ENCODE measurements around the gene HRH2.

The HRH2 gene

GRCh38 chr5:175696139-175696854, 38.4 kb downstream of the HRH2 start:
- TF ChIP-seq TAF1 (IDR thresholded peaks at IDR 0.05; ENCODE audit: borderline replicate concordance, insufficient read depth, low read length) = no peak
- no peak for TF ChIP-seq POLR2AphosphoS5 (IDR thresholded peaks at IDR 0.05; ENCODE audit: low read depth, low read length)
- no peak for TF ChIP-seq REST (IDR thresholded peaks at IDR 0.05; ENCODE audit: insufficient read depth in 1 of 2, low read depth in 2 of 2, low read length in 2 of 2)
- no peak for TF ChIP-seq SIN3A (IDR thresholded peaks at IDR 0.05; ENCODE audit: borderline replicate concordance, insufficient read depth, low read length)
- TF ChIP-seq FOXP2 (optimal IDR thresholded peaks at IDR 0.05; ENCODE audit: borderline replicate concordance, extremely low read depth, extremely low read length, insufficient read depth) = no peak

GRCh38 chr5:175696855-175697198, 39.0 kb downstream of the HRH2 start:
- TF ChIP-seq POLR2AphosphoS5 (IDR thresholded peaks at IDR 0.05; ENCODE audit: low read depth, low read length) = no peak
- no peak for TF ChIP-seq REST (IDR thresholded peaks at IDR 0.05; ENCODE audit: insufficient read depth in 1 of 2, low read depth in 2 of 2, low read length in 2 of 2)
- no peak for TF ChIP-seq FOXP2 (optimal IDR thresholded peaks at IDR 0.05; ENCODE audit: borderline replicate concordance, extremely low read depth, extremely low read length, insufficient read depth)
- no peak for TF ChIP-seq TAF1 (IDR thresholded peaks at IDR 0.05; ENCODE audit: borderline replicate concordance, insufficient read depth, low read length)
- no peak for TF ChIP-seq SIN3A (IDR thresholded peaks at IDR 0.05; ENCODE audit: borderline replicate concordance, insufficient read depth, low read length)

GRCh38 chr5:175697846-175698245, 40.0 kb downstream of the HRH2 start:
- TF ChIP-seq POLR2AphosphoS5 (IDR thresholded peaks at IDR 0.05; ENCODE audit: low read depth, low read length) (no peak), REST (IDR thresholded peaks at IDR 0.05; ENCODE audit: insufficient read depth in 1 of 2, low read depth in 2 of 2, low read length in 2 of 2) (no peak), FOXP2 (optimal IDR thresholded peaks at IDR 0.05; ENCODE audit: borderline replicate concordance, extremely low read depth, extremely low read length, insufficient read depth) (no peak), TAF1 (IDR thresholded peaks at IDR 0.05; ENCODE audit: borderline replicate concordance, insufficient read depth, low read length) (no peak), SIN3A (IDR thresholded peaks at IDR 0.05; ENCODE audit: borderline replicate concordance, insufficient read depth, low read length) (no peak)

- TF ChIP-seq SIN3A (IDR thresholded peaks at IDR 0.05; ENCODE audit: borderline replicate concordance, insufficient read depth, low read length) (no peak), TAF1 (IDR thresholded peaks at IDR 0.05; ENCODE audit: borderline replicate concordance, insufficient read depth, low read length) (no peak), REST (IDR thresholded peaks at IDR 0.05; ENCODE audit: insufficient read depth in 1 of 2, low read depth in 2 of 2, low read length in 2 of 2) (no peak), POLR2AphosphoS5 (IDR thresholded peaks at IDR 0.05; ENCODE audit: low read depth, low read length) (no peak), FOXP2 (optimal IDR thresholded peaks at IDR 0.05; ENCODE audit: borderline replicate concordance, extremely low read depth, extremely low read length, insufficient read depth) (no peak)
Observed at GRCh38 chr5:175698401-175699115, 40.7 kb downstream of the HRH2 start.
